ENCODE data around the gene SHISA5. TPM values are rescaled to one million over a fixed set of nuclear protein-coding genes. Genes with fewer than 3 reads are reported as not detected.

The SHISA5 gene
- total and polyA plus RNA-seq, 2 of the 8 experiments (the other 6 are each of a cell fraction or from before 2014, with no cell fraction given): 196 to 315 TPM

- TF ChIP-seq NRF1 (IDR thresholded peaks at IDR 0.05; ENCODE audit: low read depth, low read length): no peak
- no peak for TF ChIP-seq FOSL1 (IDR thresholded peaks at IDR 0.05; ENCODE audit: insufficient read depth, low read depth, low read length)
- no peak for TF ChIP-seq RBBP5 (IDR thresholded peaks at IDR 0.05; ENCODE audit: borderline replicate concordance, low read depth, low read length)
- 0 out of 4 replicates have a peak, but pooled peaks of 1 of the 2 experiments have one; percentile 76 for TF ChIP-seq HDAC2 (IDR thresholded peaks at IDR 0.05; ENCODE audit: borderline replicate concordance in 1 of 2, low read depth in 2 of 2, low read length in 2 of 2)
- no peak for TF ChIP-seq KDM1A (IDR thresholded peaks at IDR 0.05; ENCODE audit: borderline replicate concordance, low read length)
- TF ChIP-seq EGR1 (IDR thresholded peaks at IDR 0.05; ENCODE audit: borderline replicate concordance, low read depth, low read length): 0 out of 2 replicates have a peak, but pooled peaks have one; percentile 5
- peak; percentile 46; the same call in 1 of the 2 replicates for TF ChIP-seq TBP (IDR thresholded peaks at IDR 0.05; ENCODE audit: low read depth, low read length)
- TF ChIP-seq SP1 (IDR thresholded peaks at IDR 0.05; ENCODE audit: low read depth, low read length): 0 out of 2 replicates have a peak, but pooled peaks have one; percentile 61
- TF ChIP-seq, protein P1, sequence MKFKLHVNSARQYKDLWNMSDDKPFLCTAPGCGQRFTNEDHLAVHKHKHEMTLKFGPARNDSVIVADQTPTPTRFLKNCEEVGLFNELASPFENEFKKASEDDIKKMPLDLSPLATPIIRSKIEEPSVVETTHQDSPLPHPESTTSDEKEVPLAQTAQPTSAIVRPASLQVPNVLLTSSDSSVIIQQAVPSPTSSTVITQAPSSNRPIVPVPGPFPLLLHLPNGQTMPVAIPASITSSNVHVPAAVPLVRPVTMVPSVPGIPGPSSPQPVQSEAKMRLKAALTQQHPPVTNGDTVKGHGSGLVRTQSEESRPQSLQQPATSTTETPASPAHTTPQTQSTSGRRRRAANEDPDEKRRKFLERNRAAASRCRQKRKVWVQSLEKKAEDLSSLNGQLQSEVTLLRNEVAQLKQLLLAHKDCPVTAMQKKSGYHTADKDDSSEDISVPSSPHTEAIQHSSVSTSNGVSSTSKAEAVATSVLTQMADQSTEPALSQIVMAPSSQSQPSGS (IDR thresholded peaks at IDR 0.05; ENCODE audit: low read length): peak; percentile 98
- TF ChIP-seq SP4 (IDR thresholded peaks at IDR 0.05; ENCODE audit: low read length): 0 out of 2 replicates have a peak, but pooled peaks have one; percentile 31
- TF ChIP-seq MAFK (IDR thresholded peaks at IDR 0.05; ENCODE audit: low read depth, low read length): peak; percentile 2; the same call in 1 of the 2 replicates
- TF ChIP-seq CTBP2 (IDR thresholded peaks at IDR 0.05; ENCODE audit: borderline replicate concordance, insufficient read depth, insufficient read length, low read length): peak; percentile 77
- 0 out of 2 replicates have a peak, but pooled peaks have one; percentile 75 for TF ChIP-seq RXRA (IDR thresholded peaks at IDR 0.05; ENCODE audit: insufficient read depth, low read depth, low read length)
- TF ChIP-seq YY1 (IDR thresholded peaks at IDR 0.05; ENCODE audit: low read depth, low read length): peak; percentile 8
- TF ChIP-seq CREB1 (IDR thresholded peaks at IDR 0.05): peak; percentile 90
- TF ChIP-seq RAD21 (IDR thresholded peaks at IDR 0.05 in 1 of 2, conservative IDR thresholded peaks at IDR 0.05 in 1 of 2; ENCODE audit: low read depth in 2 of 2, low read length in 2 of 2): peak; percentile 27 to 43; a peak in 3 of 4 replicates
- TF ChIP-seq CHD2 (IDR thresholded peaks at IDR 0.05; ENCODE audit: low read length): 0 out of 2 replicates have a peak, but pooled peaks have one; percentile 15
- TF ChIP-seq RFX5 (IDR thresholded peaks at IDR 0.05; ENCODE audit: borderline replicate concordance, low read depth, low read length): no peak
- TF ChIP-seq CBX8 (IDR thresholded peaks at IDR 0.05; ENCODE audit: borderline replicate concordance, low read depth, low read length): no peak
- TF ChIP-seq EZH2 (IDR thresholded peaks at IDR 0.05; ENCODE audit: low read depth, low read length, severe bottlenecking): no peak
- 0 out of 2 replicates have a peak, but pooled peaks have one; percentile 19 for TF ChIP-seq ATF3 (IDR thresholded peaks at IDR 0.05; ENCODE audit: insufficient read depth, low read depth, low read length)
Observed at GRCh38 chr3:48472923-48473616, 30.9 kb downstream of the SHISA5 start (continued).

All from H1 (cell line).